ENCODE measurements around the gene PEPD.

Gene PEPD

GRCh38 chr19:33512021-33512420 lies 9.6 kb downstream of the PEPD start:
- no peak for DNase-seq (ENCODE audit: low spot score)

- no peak for DNase-seq (ENCODE audit: low spot score)
Observed at GRCh38 chr19:33511346-33511745, 10.2 kb downstream of the PEPD start.

GRCh38 chr19:33510462-33511194 lies 11.0 kb downstream of the PEPD start:
- no peak for DNase-seq (ENCODE audit: low spot score)

GRCh38 chr19:33509774-33510173 lies 11.8 kb downstream of the PEPD start:
- no peak for DNase-seq (ENCODE audit: low spot score)

- DNase-seq (ENCODE audit: low spot score) = no peak
Observed at GRCh38 chr19:33508941-33509614, 12.5 kb downstream of the PEPD start.

GRCh38 chr19:33508431-33508830 lies 13.2 kb downstream of the PEPD start:
- DNase-seq (ENCODE audit: low spot score) = no peak

GRCh38 chr19:33508009-33508408 lies 13.6 kb downstream of the PEPD start:
- no peak for DNase-seq (ENCODE audit: low spot score)

GRCh38 chr19:33507021-33507956 lies 14.3 kb downstream of the PEPD start:
- no peak for DNase-seq (ENCODE audit: low spot score)

- DNase-seq (ENCODE audit: low spot score) = no peak
Observed at GRCh38 chr19:33506498-33506897, 15.1 kb downstream of the PEPD start.

GRCh38 chr19:33505823-33506222 lies 15.8 kb downstream of the PEPD start:
- no peak for DNase-seq (ENCODE audit: low spot score)

GRCh38 chr19:33505148-33505547 lies 16.4 kb downstream of the PEPD start:
- no peak for DNase-seq (ENCODE audit: low spot score)

- DNase-seq (ENCODE audit: low spot score) = no peak
Observed at GRCh38 chr19:33504058-33504444, 17.5 kb downstream of the PEPD start.

GRCh38 chr19:33503433-33504057 lies 18.0 kb downstream of the PEPD start:
- no peak for DNase-seq (ENCODE audit: low spot score)

GRCh38 chr19:33503030-33503429 lies 18.6 kb downstream of the PEPD start:
- no peak for DNase-seq (ENCODE audit: low spot score)

GRCh38 chr19:33502521-33502920 lies 19.1 kb downstream of the PEPD start:
- no peak for DNase-seq (ENCODE audit: low spot score)

GRCh38 chr19:33501693-33502356 lies 19.8 kb downstream of the PEPD start:
- no peak for DNase-seq (ENCODE audit: low spot score)

GRCh38 chr19:33500991-33501390 lies 20.6 kb downstream of the PEPD start:
- no peak for DNase-seq (ENCODE audit: low spot score)

- DNase-seq (ENCODE audit: low spot score) = no peak
Observed at GRCh38 chr19:33500586-33500985, 21.0 kb downstream of the PEPD start.

GRCh38 chr19:33499671-33500506 lies 21.7 kb downstream of the PEPD start:
- DNase-seq (ENCODE audit: low spot score) = no peak

- no peak for DNase-seq (ENCODE audit: low spot score)
Observed at GRCh38 chr19:33499248-33499647, 22.3 kb downstream of the PEPD start.
